HG02938 (cell line): ENCODE measurements around the gene ATXN7L3B.

Experiments used
- ATAC-seq: cut with Tn5 transposase; IDR thresholded peaks from one replicate; pipeline ENCODE4 v1.9.1; 2021; ENCODE audit warnings: mild to moderate bottlenecking, moderate library complexity; ENCODE audit not compliant: unreplicated experiment

The ATXN7L3B gene

GRCh38 chr12:74547249-74547648, 9.6 kb downstream of the ATXN7L3B start:
- no peak for ATAC-seq

DNA sequence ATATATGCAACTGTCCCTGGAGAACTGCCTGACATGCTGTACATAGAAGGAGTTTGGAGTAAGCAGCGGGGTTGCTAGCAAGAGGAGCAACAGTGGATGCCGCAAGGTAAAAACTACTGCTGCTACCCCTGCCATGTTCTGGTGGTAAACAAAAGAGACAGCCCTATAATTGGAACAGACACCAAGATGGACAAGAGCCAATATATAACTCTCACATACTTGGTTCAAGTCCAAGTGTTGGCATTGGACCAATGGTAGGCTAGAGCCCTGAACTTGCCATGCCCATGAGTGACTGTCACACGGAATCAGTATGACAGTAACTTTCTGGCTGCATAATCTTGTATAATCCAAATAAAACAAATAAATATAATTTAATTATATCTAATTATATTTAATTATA, 13.7 kb downstream of the ATXN7L3B start:
- no peak for ATAC-seq

DNA sequence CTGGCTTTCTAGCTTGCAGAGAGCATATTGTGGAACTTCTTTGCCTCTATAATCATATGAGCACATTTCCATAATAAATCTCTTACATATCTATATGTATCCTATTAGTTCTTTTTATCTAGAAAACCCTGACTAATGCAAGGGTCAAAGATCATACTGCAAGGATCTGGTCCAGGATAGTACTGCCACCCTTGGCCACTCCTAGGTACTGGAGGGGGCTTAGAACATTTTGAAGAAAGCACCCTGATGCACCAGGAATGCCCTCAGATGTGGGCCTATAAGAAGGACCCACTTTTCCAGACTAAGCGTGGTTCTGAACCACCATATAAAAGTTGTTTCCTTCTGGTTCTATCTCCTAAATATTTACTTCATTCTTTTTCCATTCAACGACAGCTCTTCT, 14.6 kb downstream of the ATXN7L3B start:
- no peak for ATAC-seq

DNA sequence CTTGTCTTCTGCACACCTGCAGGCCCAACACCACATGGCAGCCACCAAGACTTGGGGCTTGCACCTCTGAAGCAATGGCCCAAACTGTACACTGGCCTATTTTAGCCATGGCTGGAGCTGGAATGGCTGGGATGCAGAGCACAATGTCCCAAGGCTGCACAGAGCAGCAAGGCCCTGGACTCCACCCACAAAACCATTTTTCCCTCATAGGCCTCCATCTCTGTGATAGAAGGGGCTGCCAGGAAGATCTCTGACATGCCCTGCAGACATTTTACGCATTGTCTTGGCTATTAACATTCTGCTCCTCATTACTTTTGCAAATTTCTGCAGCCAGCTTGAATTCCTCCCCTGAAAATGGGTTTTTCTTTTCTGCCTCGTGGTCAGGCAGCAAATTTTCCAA, 22.1 kb downstream of the ATXN7L3B start:
- ATAC-seq, result no peak

DNA sequence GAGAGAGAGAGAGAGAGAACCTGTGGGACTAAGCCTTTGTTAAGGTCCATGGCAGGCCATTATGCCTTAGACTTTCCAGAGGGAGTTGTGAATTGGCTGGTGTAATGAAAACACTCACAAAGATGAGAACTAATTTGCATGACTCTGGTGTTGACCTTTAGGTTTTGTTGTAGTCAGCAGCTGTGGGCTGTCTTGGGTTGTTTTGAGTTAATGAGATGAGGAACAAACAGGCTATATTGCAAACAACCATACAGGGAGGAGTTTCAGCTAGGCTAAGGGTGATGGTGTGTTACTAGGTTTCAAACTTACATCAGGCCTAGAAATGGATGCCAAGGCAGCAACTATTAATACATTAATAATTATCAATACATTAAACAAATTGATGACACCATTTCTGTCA, 26.3 kb downstream of the ATXN7L3B start:
- ATAC-seq, result no peak

- ATAC-seq, result no peak
Observed at GRCh38 chr12:74578486-74578885, 40.9 kb downstream of the ATXN7L3B start.

DNA sequence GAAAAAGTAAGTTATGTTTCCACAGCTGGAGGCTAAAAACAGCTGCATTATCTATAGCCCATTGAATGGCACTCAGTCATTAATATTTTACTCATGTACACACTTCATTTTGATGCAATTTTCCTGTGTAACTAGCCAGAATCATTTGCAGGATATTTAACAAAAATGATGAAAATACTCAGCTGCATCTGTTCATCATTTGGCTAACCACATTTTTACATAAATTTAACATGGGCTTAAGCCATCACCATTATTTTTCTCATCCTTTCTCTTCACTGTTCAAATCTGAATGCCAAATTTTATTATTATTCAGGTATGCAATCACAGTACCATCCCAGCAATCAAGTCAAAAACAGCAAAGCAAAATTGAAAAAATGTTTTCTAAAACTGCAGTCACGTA, 41.8 kb downstream of the ATXN7L3B start:
- ATAC-seq, result no peak

DNA sequence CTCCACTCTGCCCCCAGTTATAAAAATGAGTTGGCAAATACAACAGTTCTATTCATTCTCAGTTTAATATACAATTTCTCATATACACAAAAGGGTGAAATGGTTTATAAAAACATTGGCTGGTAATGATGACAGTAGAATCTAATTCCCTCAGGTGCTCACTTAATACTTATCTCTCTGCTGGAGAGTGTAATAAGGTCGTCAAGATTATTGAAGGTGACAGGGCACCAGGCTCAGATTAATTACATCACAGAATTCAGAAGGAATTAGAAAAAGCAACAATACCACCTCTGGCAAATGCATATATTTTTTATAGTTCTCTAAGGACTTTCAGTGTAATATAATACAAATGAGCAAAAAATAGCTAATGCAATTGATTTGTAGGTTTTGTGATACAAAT, 42.3 kb downstream of the ATXN7L3B start:
- no peak for ATAC-seq

GRCh38 chr12:74581439-74581838, 43.8 kb downstream of the ATXN7L3B start:
- no peak for ATAC-seq

GRCh38 chr12:74584483-74585062, 46.9 kb downstream of the ATXN7L3B start:
- no peak for ATAC-seq

- no peak for ATAC-seq
Observed at GRCh38 chr12:74586251-74586650, 48.6 kb downstream of the ATXN7L3B start.
